GM19397 (cell line): ENCODE results near the gene SCARB2.

Source experiments
- ATAC-seq: cut with Tn5 transposase; IDR thresholded peaks from one replicate; pipeline ENCODE4 v1.9.1; 2021; ENCODE audit warnings: mild to moderate bottlenecking, moderate library complexity; ENCODE audit not compliant: unreplicated experiment

Gene SCARB2

DNA sequence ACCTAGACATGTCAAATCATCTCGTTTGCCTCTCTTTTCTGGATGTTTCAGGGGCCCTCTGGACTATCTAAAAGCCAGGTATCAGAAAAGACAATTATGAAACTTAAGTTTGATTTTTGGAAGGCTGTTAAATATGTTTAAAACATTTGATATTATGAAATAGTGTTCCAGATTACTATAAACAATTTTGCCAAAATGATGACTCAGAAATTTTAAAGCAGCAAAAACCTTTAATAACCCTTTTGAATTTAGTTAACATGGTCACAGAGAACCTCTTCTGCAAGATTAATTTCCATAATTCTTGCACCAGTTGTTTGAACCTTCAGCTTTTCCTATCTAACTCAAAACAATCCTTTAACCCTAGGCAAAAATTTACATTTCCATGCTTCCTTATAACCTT is 19.1 kb upstream of the SCARB2 start:
- no peak for ATAC-seq

DNA sequence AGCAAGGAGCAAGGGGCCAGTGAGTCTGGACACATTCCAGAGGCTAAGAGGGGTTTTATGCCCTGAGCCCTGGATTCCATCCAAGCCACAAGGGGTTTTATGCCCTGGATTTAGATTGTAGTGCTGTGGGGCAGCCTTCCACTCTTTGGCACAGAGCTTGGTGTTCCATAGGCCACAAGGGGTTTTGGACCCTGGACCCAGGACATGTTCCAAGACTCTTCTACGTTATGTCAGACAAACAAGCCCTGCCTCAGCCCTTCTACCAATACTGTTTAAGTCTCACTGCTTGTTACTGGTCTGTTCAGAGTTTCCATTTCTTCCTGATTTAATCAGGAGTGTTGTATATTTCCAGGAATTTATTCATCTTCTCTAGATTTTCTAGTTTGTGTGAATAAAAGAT is 12.8 kb upstream of the SCARB2 start:
- no peak for ATAC-seq

DNA sequence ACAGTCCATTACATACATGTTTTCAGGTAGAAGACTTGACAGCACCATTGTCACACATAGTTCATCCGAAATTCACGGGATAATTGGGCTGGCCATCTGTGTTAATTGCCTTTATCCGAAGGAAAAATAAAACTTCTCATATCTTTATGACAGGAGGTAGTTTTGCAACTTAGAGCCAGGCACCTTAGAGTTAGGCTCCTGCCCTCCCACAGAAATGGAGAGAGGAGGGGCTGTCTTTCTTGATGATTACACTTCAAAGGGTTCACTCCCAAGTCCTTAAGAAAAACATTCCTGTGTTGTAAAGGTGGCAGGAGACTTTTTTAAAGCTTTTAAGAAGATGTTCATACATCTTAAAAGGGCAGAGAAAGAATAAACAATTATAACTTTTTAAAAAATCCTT is 10.5 kb upstream of the SCARB2 start:
- ATAC-seq = no peak

DNA sequence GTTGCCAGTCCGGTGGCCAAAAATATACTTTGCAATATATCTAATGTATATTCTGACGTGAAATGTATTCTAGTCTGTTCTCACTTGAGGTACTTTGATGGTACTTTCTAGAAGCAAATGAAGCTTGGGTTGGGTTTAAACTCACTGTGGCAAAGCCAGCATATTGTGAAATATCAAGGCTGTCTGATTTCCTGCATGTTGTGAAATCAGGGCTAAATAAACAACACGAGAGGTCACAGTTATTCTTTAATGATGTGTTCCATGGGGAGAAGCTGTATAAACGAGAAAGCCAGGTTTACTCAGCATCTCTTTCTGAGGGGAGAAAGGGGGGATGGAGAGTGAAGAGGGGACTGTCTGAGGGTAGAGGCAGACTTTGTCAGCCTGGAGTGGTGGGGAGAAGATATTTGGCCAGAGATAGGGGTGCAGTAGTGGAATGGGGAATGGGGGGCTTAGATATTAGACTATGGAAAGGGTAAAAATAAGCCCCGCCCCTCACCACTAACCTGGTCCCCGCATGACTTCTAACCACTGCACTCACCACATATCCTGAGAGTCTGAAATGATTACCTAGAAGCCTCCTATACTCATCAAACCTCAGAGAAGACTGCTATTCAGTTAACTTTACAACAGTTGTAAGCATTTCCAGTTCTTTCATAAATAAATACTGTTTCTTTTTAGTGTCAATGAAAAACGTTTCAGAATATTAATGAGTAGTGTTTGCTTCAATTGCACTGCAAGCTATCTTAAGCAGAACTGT is 5.9 kb upstream of the SCARB2 start:
- no peak for ATAC-seq

DNA sequence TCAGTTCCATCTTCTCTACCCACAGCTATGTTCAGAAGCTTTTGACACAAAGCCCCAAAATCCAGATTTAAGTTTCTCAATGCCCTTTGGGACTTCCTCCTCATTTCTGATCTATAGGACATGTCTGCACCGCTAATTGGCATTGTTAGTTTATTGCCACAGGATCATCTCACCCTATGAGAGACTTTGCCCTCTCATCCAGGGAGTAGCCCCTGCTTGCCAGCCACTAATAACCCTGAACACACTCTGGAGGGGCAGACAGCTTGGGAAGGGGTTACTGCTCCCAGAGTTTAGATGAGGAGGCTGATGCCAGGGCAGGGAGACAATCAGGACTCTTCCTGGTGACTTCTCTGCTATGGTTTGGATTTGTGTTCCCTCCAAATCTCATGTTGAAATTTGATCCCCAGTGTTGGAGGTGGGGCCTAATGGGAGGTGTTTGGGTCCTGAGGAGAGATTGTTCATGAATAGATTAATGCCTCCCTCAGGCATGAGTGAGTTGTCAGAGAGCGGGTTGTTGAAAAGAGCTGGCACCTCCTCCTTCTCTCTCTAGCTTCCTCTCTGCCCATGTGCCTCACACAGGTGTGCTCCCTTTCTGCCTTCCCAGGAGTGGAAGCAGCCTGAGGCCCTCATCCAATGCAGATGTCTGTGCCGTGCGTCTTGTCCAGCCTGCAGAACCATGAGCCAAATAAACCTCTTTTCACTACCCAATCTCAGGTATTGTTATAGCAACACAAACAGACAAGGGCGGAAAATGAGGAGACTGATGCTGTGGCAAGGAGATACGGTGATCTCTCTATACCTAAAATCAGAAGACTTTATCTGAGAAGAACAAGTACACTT is 3.6 kb upstream of the SCARB2 start:
- no peak for ATAC-seq

DNA sequence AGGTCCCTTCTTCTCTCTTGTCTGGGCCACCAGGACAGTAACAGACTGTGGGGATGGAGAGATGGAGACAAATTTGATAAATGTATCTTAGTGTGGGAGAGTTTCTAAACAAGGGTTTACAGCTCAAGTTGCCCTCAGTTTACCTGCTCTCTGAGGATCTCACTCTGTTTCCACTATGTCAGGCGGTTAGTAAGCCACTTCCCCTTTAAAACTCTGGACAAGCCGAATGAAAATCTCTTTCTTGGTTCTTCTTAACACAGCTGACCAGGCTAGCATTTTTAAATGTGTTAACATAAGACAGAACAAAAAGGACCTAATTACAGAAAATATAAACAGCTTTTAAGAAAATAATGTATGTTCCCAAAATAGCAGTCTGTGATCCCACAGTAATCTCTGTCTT is 2.9 kb upstream of the SCARB2 start:
- ATAC-seq = no peak

DNA sequence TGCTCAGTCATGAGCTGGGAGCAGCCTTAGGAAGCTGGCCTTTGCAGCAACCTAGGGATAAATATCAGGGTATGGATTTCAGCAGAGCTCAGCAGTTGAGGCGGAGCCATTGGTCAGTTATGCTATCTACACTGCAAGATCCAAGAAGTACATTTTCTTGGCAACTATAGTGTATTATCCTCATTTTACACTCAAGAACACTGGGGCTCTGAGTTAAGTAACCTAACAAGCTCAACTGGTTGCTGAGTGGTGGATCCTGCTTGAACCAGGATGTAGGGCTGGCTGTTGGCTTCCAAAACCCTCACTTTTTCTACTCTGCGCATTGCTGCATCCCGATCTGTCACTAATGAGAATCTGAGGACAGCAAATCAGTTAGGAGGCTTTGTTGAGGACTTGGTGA is 1.5 kb upstream of the SCARB2 start:
- ATAC-seq = no peak

DNA sequence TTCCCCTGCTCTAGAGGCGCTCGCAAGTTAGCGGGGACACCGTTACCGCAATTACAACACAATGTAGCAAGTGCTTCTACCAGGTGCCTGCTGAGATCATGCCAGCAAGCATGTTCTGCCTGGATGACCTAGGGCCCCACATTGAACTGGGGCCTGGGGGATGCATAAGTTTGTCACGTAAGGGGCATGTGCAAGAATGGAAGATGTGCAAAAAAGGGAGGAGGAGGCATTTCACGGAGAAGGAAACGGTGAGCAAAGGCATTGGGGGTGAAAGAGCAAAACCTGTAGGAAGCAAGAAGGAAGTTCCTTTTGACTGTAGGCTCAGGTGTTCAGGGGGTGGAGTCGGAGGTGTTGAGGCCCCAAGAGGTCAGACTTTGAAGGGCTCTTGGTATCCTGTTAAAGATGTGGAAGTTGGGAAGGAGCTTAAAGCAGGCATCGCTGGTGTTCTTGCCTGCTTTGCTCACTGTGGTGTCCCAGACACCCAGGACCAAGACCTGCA is 602 bp upstream of the SCARB2 start:
- ATAC-seq = no peak

DNA sequence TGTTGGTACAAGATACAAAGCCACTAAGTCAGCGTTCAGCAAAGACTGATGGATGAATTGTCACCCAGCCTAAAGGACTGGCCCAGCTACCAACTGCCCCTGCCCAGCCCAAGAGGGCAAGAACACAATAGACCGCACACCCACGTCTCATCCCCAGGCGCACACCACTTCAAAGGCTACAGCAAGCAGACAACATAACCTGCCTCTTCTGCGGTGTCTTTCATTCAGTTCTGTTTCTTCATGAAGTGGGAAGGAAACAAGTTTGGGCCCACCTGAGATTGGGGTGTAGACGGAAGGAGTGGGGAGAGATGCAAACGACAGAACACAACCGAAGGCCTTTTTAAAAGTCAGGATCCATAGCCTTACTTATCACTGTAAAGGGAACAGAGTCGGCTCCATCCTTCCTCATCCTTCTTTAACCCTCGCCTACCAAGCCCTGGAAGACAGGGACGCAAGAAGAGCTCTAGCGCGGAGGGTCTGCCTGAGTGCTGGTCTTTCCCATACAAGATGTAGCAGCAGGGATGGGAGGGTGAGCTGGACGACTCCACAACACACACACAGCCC is 691 bp downstream of the SCARB2 start:
- no peak for ATAC-seq

DNA sequence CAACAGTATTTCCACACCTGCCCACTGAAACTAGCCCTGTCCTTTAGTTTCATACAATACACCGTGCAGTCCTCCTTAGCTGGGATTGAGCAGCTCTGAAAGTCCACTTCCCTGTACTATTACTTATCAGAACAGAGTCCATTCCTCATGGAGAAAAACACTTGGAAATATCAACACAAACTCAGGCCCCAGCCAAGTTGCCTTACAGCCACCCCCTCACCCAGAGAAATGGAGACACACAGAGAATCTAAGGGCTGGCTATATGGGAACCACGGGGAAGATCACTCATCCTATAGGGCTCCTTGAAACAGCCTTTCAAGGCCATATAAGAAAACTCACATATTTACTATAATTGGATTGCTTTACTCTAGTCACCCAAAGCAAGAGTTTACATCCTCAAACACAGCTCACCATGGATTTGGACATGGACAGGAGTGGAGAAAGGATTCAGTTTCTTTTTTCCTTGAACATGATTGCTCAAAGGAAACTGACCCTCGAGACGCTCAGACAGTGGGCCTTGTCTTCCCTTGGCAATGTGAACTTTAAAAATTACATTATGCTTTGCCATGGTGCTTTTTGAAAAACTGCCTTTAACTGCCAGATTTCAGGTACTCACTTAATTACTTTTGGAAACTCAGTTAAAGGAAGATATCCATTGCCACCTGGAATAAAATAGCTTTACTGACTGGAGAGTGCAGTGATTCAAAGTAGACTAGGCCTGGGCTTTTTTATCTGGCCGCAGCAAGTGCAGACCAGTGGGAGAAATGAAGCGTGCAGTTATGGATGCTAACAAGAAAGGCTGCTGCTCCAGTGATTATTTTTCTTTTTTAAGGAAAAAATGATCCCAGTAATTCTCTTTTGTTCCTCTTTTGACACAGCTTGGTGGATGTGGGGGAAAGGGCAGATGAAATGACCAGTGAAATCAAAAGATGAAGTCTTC is 1.6 kb downstream of the SCARB2 start:
- no peak for ATAC-seq

DNA sequence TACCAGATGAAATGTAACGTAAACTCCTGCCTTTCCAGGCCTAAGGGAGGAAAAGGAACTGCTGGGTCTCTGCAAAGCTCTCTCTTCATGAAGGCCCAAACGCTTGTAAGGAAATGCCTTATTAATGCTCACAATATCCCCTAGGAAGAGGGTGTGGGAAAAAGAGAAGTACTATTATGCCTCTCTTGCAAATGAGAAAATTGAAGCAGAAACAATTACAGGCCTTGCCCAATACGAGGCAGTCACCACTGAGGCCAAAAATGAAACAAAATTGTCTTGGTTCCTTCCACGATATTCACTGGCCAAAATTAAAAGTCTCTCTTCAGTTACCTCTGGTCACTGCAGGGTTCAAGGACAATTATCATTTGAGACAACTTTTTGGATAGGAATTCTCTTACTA is 3.2 kb downstream of the SCARB2 start:
- ATAC-seq = no peak

DNA sequence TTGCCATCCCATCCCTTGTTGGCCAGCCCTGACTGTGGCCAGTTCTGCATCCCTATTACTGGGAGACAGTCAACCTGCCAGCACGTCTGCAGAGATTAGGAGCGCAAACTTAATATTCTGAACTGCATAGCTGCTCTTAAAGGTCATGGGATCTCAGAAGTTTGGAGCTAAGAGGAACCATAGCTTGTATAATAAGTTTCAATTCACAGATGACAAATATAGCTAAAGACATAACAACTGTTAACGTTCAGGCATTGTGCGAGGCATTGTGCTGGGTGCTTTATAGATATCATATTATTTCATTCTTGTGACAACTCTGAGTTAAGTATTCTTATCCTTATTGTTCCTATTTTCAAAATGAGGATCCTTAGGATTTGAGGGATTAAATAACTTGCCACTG is 3.7 kb downstream of the SCARB2 start:
- no peak for ATAC-seq

DNA sequence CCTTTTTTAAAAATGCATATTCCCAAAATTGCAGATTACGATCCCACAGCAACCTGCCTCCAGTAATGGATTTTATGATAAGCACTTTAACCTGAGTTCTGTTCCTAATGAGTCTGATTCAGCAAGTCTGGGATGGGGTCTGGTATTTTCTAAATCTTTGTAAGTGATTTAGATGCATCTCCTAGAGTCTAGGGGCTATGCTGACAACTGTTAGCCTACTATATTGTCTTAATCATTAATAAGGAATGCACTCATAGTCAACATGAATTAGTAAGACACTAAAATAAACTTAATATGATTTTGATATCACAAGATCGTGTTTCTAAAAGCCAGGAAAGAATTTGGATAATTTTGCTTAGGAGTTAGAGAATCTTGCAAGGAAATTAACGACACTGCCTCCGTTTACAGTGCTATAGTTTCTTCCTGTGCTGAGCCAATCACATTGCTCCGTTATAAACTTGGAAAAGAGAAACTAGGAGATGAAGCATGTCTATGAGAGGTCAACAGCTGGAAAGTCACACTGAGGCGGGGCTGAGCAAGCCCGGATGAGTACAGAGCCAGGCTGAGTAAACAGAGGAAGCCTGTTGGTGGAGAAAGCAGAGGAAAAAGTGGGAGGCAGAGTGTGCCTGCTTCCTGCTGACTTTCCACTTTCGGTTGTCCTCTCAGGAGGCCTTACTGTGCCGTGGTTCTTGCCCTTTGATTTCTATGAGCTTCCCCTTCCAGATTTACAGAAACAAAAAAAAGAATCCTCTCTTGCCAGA is 5.4 kb downstream of the SCARB2 start:
- no peak for ATAC-seq

DNA sequence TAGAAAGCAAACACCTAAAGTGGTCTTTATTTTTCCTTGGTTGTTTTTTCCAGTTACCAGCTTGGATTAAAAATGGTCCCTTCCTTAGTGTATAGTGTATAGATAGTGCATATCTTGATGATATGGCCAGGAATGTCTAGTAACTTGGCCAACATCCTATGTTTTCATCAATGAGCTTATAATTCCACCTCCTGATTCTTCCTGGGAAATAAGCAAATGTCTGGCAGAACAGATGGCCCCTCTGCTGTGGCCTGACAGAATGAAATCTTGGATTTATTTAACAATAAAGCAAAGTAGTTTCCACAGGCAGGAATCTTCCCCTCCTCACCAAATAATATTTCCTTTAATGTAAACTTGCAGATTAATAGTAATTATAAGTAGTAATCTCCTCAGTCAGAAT is 6.1 kb downstream of the SCARB2 start:
- no peak for ATAC-seq

DNA sequence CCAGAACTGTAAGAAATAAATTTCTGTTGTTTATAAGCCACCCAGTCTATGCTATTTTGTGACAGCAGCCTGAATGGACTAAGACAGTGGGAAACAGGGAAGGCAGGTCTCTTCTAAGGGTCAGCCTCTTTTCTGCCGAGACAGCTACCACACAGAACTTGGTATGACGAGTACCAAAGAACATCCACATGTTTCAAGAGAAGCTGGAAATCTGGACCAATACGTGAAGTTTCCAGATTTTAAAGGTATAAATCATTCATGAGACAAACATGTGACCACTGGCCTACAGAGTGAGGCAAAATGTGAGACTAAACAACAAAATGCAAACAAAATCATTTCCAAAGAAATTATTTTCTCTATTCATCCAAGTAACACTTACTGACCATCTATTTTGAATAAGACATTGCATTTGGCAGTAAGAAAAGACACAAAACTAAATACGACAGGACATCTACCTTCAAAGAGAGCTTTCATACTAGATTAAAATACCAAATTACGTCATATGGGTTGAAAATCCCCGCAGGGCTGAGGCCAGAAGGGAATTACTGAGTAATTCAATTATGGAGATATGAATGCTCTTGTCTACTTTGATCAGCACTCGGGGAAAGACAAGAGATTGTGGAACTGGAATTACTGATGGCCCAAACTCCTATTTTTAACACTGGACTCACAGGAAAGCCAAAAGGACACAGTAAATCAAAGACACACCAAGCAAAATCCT is 7.2 kb downstream of the SCARB2 start:
- ATAC-seq = no peak

DNA sequence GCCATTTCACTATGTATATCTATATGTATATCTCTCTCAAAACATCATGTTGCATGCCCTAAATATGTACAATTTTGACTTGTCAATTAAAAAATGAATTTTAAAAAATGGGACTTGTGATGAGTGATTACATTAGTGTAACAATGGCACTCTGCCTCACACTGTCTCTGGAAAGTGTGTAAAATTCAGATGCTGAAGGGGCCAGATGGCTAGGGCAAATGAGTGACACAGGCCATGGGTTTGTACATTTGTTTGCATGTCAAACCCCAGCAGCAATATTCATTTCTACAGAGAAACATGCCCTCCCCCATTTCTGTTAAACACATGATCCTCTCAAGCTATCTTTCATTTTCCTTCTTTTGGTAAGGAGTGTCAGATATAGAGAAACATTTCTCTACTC is 8.1 kb downstream of the SCARB2 start:
- ATAC-seq = no peak

DNA sequence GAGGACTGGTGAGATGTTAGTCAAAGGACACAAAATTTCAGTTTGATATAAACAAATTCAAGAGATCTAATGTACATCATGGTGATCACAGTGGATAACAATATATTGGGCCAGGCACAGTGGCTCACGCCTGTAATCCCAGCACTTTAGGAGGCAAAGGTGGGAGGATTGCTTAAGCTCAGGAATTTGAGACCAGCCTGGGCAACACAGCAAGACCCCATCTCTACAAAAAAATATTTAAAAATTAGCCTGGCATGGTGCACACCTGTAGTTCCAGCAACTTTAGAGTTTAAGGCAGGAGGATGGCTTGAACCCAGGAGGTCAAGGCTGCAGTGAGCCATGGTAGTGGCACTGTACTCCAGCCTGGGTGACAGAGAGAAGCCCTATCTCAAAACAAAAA is 8.7 kb downstream of the SCARB2 start:
- no peak for ATAC-seq

DNA sequence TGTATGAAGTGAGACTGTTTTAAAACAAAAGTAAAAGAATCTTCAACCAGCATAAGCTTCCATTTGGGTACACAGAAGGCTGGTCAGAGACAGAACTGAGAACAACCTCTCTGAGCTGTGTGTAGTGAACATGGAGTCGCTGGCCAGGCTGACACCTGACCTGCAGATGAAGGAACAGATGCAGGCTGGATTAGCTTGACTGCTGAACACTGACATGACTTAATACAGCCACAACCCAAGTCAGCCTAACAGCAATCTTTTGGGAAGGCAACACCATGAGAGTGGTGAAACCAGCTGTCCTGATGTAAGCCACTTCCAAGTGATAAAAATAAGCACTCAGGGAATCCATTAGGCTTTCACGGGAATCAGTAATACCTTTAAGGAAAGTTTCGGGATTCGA is 10.1 kb downstream of the SCARB2 start:
- no peak for ATAC-seq

DNA sequence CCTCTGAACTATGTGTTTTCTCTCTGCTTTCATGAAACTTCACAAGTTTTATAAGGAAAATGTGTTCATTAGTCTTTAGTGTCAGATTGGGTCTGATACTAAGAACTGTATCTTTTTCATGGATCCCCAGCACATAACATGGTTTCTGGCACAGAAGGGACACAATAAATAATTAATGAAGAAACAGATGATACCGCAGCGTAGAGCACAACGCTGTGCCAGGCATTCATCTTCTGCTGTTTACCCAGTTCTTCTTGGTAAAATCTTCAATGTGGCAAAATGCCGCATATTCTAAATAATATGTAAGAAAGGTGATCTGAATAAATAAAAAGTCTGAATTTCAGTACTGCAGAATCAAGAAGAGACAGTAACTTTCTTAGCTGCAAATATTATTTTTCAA is 12.3 kb downstream of the SCARB2 start:
- no peak for ATAC-seq
